ENCODE measurements around the gene TRAF6. TPM values are rescaled to one million over a fixed set of nuclear protein-coding genes. Genes with fewer than 3 reads are reported as not detected.

Gene TRAF6
- polyA plus RNA-seq (2011; rRNA removed) (9.6 and 11.6 TPM in 2 replicates), polyA plus RNA-seq (2017; fragmentation: RNase III; extraction: RNeasy Plus Mini Kit Qiagen cat#74134 plus additional on column Dnase treatment) (4.3 to 4.9 TPM (median 4.6 TPM) in 3 replicates), polyA minus RNA-seq (2011; rRNA and poly(A)+ RNA removed) (11.5 and 11.6 TPM in 2 replicates)
- polyA plus RNA-seq (2012; cell fraction: cytosol; rRNA removed), result 2.5 and 3.6 TPM in 2 replicates
- 2.4 and 3.3 TPM in 2 replicates for polyA plus RNA-seq (2012; cell fraction: nucleus; rRNA removed)

GRCh38 chr11:36509694-36510593, at the start of gene TRAF6:
Gene TRAF6, minus strand, starts transcription at chr11:36510272. Its CDS starts 8,757 bp downstream, at chr11:36501515.
- peak; percentile 96 to 99 for ATAC-seq
- H3K27ac ChIP-seq, result peak within 1 kb of the TSS; percentile 89 to 93
- H3K4me2 ChIP-seq, result peak within 1 kb of the TSS; percentile 95
- ChIA-PET POLR2A (interaction anchor here (0.6 to 1.6 kb wide), 4 partner anchors 10 to 361 kb away, joined by 3 to 4 read pairs (median 3); no protein-coding TSS in a partner anchor), CTCF (interaction anchor here (0.6 to 3.0 kb wide), 18 partner anchors 9 to 235 kb away, joined by 3 to 16 read pairs (median 3); no protein-coding TSS in a partner anchor)
- DNase-seq (ENCODE audit: low read depth in 1 of 2, low spot score in 1 of 2), result peak; percentile 62 to 90
- WGBS (ENCODE audit: missing lambda C conversion rate), result under 1% methylated on average over 39 of the region's 81 CpGs
- no peaks in the 10 kb centered on the region for H3K9me3 ChIP-seq
- no peak for FAIRE-seq
- peak within 1 kb of the TSS; percentile 70 for H3K4me3 ChIP-seq
- peaks cover 11% of the 10 kb centered on the region for H3K4me1 ChIP-seq
- TF ChIP-seq POLR2AphosphoS2 (conservative IDR thresholded peaks at IDR 0.05; ENCODE audit: low read length), result no peak
- TF ChIP-seq RARB (CRISPR knock-in tag; IDR thresholded peaks at IDR 0.05), result no peak
- peak; percentile 99 for TF ChIP-seq PHF8 (IDR thresholded peaks at IDR 0.05; ENCODE audit: borderline replicate concordance, low read depth)
- no peak for TF ChIP-seq KDM1A (IDR thresholded peaks at IDR 0.05; ENCODE audit: low read depth)
- TF ChIP-seq ZSCAN20 (CRISPR knock-in tag; IDR thresholded peaks at IDR 0.05), result no peak
- TF ChIP-seq ZNF302 (CRISPR knock-in tag; IDR thresholded peaks at IDR 0.05), result no peak
- TF ChIP-seq BHLHE40 (IDR thresholded peaks at IDR 0.05; ENCODE audit: low read depth, low read length), result no peak
- no peak for TF ChIP-seq MAZ (IDR thresholded peaks at IDR 0.05; ENCODE audit: borderline replicate concordance, low read depth, low read length)
- peak; percentile 49; the same call in 1 of the 2 replicates for TF ChIP-seq KDM5A (IDR thresholded peaks at IDR 0.05)
- no peak for TF ChIP-seq ELK1 (IDR thresholded peaks at IDR 0.05; ENCODE audit: low read depth, low read length)
- TF ChIP-seq FOSL2 (IDR thresholded peaks at IDR 0.05), result no peak
- peak; percentile 35; the same call in 1 of the 2 replicates for TF ChIP-seq FOSL2 (CRISPR knock-in tag; IDR thresholded peaks at IDR 0.05)
- TF ChIP-seq HDAC2 (IDR thresholded peaks at IDR 0.05), result no peak
- TF ChIP-seq RCOR1 (IDR thresholded peaks at IDR 0.05; ENCODE audit: low read depth, low read length), result no peak
- no peak for TF ChIP-seq NFE2L2 (conservative IDR thresholded peaks at IDR 0.05; ENCODE audit: low read length)
- no peak for TF ChIP-seq HOXB13 (CRISPR knock-in tag; IDR thresholded peaks at IDR 0.05; ENCODE audit: low read depth)
- peak; percentile 73; the same call in 1 of the 2 replicates for TF ChIP-seq TFCP2L1 (CRISPR knock-in tag; IDR thresholded peaks at IDR 0.05)
- TF ChIP-seq ZC3H11A (IDR thresholded peaks at IDR 0.05), result no peak
- TF ChIP-seq ATOH8 (CRISPR knock-in tag; IDR thresholded peaks at IDR 0.05; ENCODE audit: low read depth), result no peak
- no peak for TF ChIP-seq JUNB (IDR thresholded peaks at IDR 0.05)
- TF ChIP-seq NR3C1 (IDR thresholded peaks at IDR 0.05), result no peak
- no peak for TF ChIP-seq TP53 (CRISPR knock-in tag; IDR thresholded peaks at IDR 0.05)
- TF ChIP-seq ESRRA (IDR thresholded peaks at IDR 0.05; ENCODE audit: borderline replicate concordance, low read length), result no peak
- TF ChIP-seq RFX5 (IDR thresholded peaks at IDR 0.05), result no peak
- TF ChIP-seq HES2 (IDR thresholded peaks at IDR 0.05), result no peak
- no peak; the same call in 1 of the 2 replicates for TF ChIP-seq E2F6 (IDR thresholded peaks at IDR 0.05; ENCODE audit: borderline replicate concordance, low read depth)
- TF ChIP-seq CTCF (IDR thresholded peaks at IDR 0.05), result peak; percentile 83
- no peak for TF ChIP-seq MAFK (IDR thresholded peaks at IDR 0.05; ENCODE audit: partially characterized antibody)
- no peak for TF ChIP-seq NPAS2 (CRISPR knock-in tag; IDR thresholded peaks at IDR 0.05; ENCODE audit: borderline replicate concordance)
- TF ChIP-seq HEYL (CRISPR knock-in tag; IDR thresholded peaks at IDR 0.05), result no peak
- no peak for TF ChIP-seq RAD21 (conservative IDR thresholded peaks at IDR 0.05 in 1 of 2, IDR thresholded peaks at IDR 0.05 in 1 of 2)
- no peak for TF ChIP-seq USF2 (IDR thresholded peaks at IDR 0.05)
- TF ChIP-seq FOSB (CRISPR knock-in tag; IDR thresholded peaks at IDR 0.05), result no peak
- TF ChIP-seq JUN (IDR thresholded peaks at IDR 0.05), result peak; percentile 76 to 95
- no peak for TF ChIP-seq CHD2 (IDR thresholded peaks at IDR 0.05; ENCODE audit: low read length, partially characterized antibody)
